Skeletal muscle cell (primary cell): ENCODE results near the gene GSK3B.

ENCODE experiments used
- DNase-seq: peaks from one replicate; pipeline ENCODE4 v3.0.0-alpha.2; 2010; ENCODE audit warnings: low read depth
- H3K4me3 ChIP-seq: 2 replicates; pipeline ENCODE4 v1.5.1; 2011; ENCODE audit warnings: low read depth, mild to moderate bottlenecking, control low read depth, low read length, moderate library complexity

The GSK3B gene

GRCh38 chr3:119967353-119968006 is 126.8 kb downstream of the GSK3B start:
- no peak overlapping the region for H3K4me3 ChIP-seq
- DNase-seq: no peak

- DNase-seq: no peak
- H3K4me3 ChIP-seq: no peak overlapping the region
These were observed 128.6 kb downstream of the GSK3B start for GRCh38 chr3:119965692-119966091.

DNA sequence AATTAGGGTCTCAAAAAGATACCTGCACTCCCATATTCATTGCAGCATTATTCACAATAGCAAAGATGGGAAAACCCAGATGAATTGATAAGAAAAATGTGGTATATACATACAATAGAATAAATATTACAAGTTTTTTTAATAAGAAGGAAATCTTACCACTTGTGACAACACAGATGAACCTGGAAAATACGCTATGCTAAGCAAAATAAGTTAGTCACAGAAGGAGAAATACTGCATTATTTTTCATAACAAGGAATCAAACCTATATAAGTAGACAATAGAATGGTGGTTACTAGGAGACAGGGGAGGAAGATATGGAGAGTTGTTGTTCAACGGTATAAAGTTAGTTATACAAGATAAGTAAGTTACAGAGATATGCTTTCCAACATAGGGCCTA is 130.0 kb downstream of the GSK3B start:
- H3K4me3 ChIP-seq: no peak overlapping the region
- no peak for DNase-seq

- no peak for DNase-seq
- no peak overlapping the region for H3K4me3 ChIP-seq
These were observed 138.3 kb downstream of the GSK3B start for GRCh38 chr3:119955972-119956371.

GRCh38 chr3:119950666-119951325 is 143.5 kb downstream of the GSK3B start:
- DNase-seq: no peak
- H3K4me3 ChIP-seq: no peak overlapping the region

GRCh38 chr3:119945291-119945690 is 149.0 kb downstream of the GSK3B start:
- H3K4me3 ChIP-seq: no peak overlapping the region
- DNase-seq: no peak

DNA sequence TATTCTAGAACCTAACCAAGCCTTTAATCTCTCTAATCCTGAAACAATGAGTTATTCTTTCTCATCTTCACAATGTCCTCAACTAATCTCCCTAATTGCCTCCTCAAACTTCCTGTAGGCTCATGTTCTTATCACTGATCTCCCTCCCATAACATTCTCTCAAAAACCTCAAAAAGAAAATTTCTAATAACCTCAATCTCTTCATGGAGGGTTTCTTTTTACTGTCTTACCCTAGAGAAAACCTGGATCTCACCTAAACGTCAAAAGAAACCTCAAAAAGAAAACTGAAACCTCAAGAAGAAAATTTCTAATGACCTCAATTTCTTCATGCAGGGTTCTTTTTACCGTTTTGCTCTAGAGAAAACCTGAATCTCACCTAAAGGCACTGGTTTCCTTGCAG is 150.2 kb downstream of the GSK3B start:
- no peak overlapping the region for H3K4me3 ChIP-seq
- DNase-seq: no peak

DNA sequence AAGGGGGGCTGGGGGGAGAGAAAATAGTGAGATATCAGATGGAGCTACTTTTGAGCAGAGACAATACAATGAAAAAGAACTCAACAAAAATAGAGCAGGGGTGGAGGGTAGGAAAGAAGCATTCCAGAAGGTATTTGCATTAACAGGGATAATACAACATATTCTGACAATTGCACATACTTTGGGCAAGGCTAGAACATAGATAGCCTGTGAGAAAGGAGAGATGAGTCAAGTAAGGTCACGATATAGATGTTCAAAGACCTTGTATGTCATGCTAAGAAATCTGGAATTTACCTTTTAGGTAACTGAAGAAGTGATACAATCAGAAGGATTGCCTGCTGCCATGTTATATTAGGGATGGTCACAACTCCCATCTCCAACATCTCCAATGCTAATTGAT is 155.2 kb downstream of the GSK3B start:
- no peak overlapping the region for H3K4me3 ChIP-seq
- no peak for DNase-seq

- DNase-seq: no peak
- no peak overlapping the region for H3K4me3 ChIP-seq
These were observed 157.0 kb downstream of the GSK3B start for GRCh38 chr3:119937229-119937628.

DNA sequence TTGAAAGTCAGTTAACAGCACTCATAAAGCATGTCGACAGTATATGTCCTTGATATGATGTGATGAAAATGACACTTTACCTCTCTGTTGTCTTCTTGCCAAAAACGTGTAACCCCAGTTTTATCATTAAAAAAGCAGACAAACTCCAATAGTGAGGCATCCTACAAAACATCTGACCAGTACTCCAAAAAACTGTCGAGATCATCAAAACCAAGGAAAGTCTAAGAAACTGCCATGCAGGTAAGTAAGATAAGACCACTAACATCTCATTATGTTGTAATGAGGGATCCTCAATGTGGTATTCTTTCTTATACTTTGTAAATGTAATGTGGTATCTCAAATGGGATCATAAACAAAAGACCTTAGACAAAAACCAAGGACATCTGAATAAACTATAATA is 160.0 kb downstream of the GSK3B start:
- no peak for DNase-seq
- H3K4me3 ChIP-seq: no peak overlapping the region

GRCh38 chr3:119933207-119933606 is 161.0 kb downstream of the GSK3B start:
- no peak for DNase-seq
- no peak overlapping the region for H3K4me3 ChIP-seq

DNA sequence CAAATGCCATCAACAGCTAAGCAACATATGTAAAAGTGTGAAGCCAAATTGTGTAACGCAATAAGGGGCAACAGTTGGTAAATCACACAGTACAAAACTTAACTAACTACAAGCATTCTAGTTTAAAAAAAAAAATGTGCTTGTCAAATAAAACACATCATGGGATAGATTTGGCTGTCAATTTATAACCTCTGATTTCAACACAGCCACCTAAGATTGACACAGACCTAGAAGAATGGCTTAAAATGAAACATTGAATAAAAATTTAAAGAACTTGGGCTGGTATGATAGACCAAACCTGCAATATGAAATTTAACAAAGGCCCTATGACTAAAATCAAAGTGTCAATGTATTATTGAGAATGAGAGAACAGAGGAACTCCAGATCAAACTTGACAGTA is 164.0 kb downstream of the GSK3B start:
- DNase-seq: no peak
- no peak overlapping the region for H3K4me3 ChIP-seq

DNA sequence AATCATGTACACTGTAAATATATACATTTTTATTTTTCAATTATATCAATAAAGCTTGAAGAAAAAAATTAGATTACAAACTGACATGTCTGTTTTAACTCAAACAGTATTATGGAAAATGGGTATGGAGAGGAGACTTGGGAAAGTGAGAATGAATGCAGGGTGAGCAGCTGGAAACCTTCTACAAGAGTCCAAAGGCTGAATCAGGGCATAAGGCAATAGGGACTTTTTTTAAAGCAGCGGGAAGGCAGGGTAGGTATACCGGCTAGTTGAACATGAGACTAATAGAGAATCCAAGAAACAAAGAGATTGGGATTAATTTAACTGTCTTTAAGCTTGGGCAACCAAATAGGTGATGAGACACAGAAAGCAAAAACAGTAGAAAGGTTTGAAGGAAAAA is 167.1 kb downstream of the GSK3B start:
- no peak overlapping the region for H3K4me3 ChIP-seq
- DNase-seq: no peak

- H3K4me3 ChIP-seq: no peak overlapping the region
These were observed 169.8 kb downstream of the GSK3B start for GRCh38 chr3:119924111-119925094.

GRCh38 chr3:119918992-119919933 is 175.0 kb downstream of the GSK3B start:
- no peak overlapping the region for H3K4me3 ChIP-seq
- no peak for DNase-seq

More at GRCh38 chr3:119924111-119925094, 169.8 kb downstream of the GSK3B start:
- no peak for DNase-seq

GRCh38 chr3:119913021-119913420 is 181.2 kb downstream of the GSK3B start:
- H3K4me3 ChIP-seq: no peak overlapping the region
- DNase-seq: no peak

DNA sequence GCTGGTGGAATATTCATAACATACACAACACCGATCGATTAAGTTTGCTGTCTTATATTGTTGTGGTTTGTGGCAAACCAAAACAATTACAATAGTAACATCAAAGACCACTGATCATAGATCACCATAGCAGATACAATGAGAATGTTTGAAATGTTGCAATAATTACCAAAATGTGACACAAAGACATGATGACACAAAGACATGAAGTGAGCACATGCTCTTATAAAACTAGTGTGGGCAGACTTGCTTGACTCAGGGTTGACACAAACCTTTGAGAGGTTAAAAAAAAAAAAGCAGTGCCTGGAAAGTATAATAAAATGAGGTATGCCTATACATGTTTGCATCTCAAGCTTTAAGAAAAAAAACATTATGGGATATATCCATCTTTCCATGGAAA is 182.0 kb downstream of the GSK3B start:
- H3K4me3 ChIP-seq: no peak overlapping the region
- DNase-seq: no peak

GRCh38 chr3:119911748-119912147 is 182.5 kb downstream of the GSK3B start:
- no peak overlapping the region for H3K4me3 ChIP-seq
- no peak for DNase-seq

- no peak overlapping the region for H3K4me3 ChIP-seq
These were observed 192.2 kb downstream of the GSK3B start for GRCh38 chr3:119902061-119902460.

More at GRCh38 chr3:119902061-119902460, 192.2 kb downstream of the GSK3B start:
- no peak for DNase-seq
